NCI-H1436 treated with DMSO at 0.1 percent for 48 hours (cell line): ENCODE measurements around the gene PSMB5.
"Not testable (repeated sequence)": the region's sequence is repeated elsewhere in the genome, so short reads cannot be mapped to it uniquely, and the experiment has no call there.

Source experiments
- DNase-seq: peaks from one replicate; lab custom pipeline; 2025; lab: John Stamatoyannopoulos, UW

PSMB5 gene

GRCh38 chr14:23013749-23014054 is 21.0 kb downstream of the PSMB5 start:
- DNase-seq, result not testable (repeated sequence)

GRCh38 chr14:23013054-23013748 is 21.5 kb downstream of the PSMB5 start:
- DNase-seq, result no peak

- no peak for DNase-seq
These were observed 24.6 kb downstream of the PSMB5 start, which contains the start of gene C14orf93 for GRCh38 chr14:23009939-23010726. Gene C14orf93, minus strand, starts transcription at chr14:23010143. Its CDS starts 11,120 bp downstream, at chr14:22999023.

- DNase-seq, result no peak
These were observed 25.2 kb downstream of the PSMB5 start for GRCh38 chr14:23009483-23009938.

- no peak for DNase-seq
These were observed 25.9 kb downstream of the PSMB5 start for GRCh38 chr14:23008831-23009230.

- DNase-seq, result peak; percentile 94
These were observed 27.9 kb downstream of the PSMB5 start for GRCh38 chr14:23006544-23007419.

- DNase-seq, result no peak
These were observed 28.5 kb downstream of the PSMB5 start for GRCh38 chr14:23006188-23006534.

- DNase-seq, result no peak
These were observed 29.1 kb downstream of the PSMB5 start for GRCh38 chr14:23005451-23006187.

GRCh38 chr14:23004274-23004673 is 30.4 kb downstream of the PSMB5 start:
- DNase-seq, result not testable (repeated sequence)

- DNase-seq, result no peak
These were observed 32.1 kb downstream of the PSMB5 start for GRCh38 chr14:23002592-23002991.

- no peak for DNase-seq
These were observed 33.8 kb downstream of the PSMB5 start for GRCh38 chr14:23000860-23001259.

- no peak for DNase-seq
These were observed 36.2 kb downstream of the PSMB5 start for GRCh38 chr14:22998329-22999012.

GRCh38 chr14:22997676-22998323 is 36.9 kb downstream of the PSMB5 start:
- DNase-seq, result no peak

GRCh38 chr14:22996768-22997654 is 37.7 kb downstream of the PSMB5 start:
- DNase-seq, result no peak

GRCh38 chr14:22995889-22996625 is 38.6 kb downstream of the PSMB5 start:
- DNase-seq, result no peak

GRCh38 chr14:22994762-22995275 is 39.9 kb downstream of the PSMB5 start:
- no peak for DNase-seq

GRCh38 chr14:22993517-22993916 is 41.2 kb downstream of the PSMB5 start:
- DNase-seq, result no peak

GRCh38 chr14:22991852-22992251 is 42.8 kb downstream of the PSMB5 start:
- DNase-seq, result no peak

- no peak for DNase-seq
These were observed 47.4 kb downstream of the PSMB5 start for GRCh38 chr14:22987291-22987690.
